ENCODE results near the gene ODF4. TPM values are rescaled to one million over a fixed set of nuclear protein-coding genes. Genes with fewer than 3 reads are reported as not detected.

The ODF4 gene
- total and polyA plus RNA-seq, 2 of the 4 experiments (the other 2 are of a cell fraction) = not detected

GRCh38 chr17:8392674-8393469 lies 53.2 kb downstream of the ODF4 start:
- Histone ChIP-seq H3K14ac (replicated peaks; ENCODE audit: low read depth, low read length) (no peak overlapping the region), H3K56ac (ENCODE audit: extremely low read depth, insufficient read depth, low read length) (no peak overlapping the region), H4K20me1 (ENCODE audit: insufficient read depth, low read length) (no peaks in the 10 kb centered on the region), H3K9me1 (ENCODE audit: insufficient read depth, low read length) (no peaks in the 10 kb centered on the region), H2BK120ac (ENCODE audit: low read depth, low read length) (no peak overlapping the region), H2BK15ac (ENCODE audit: low read depth, low read length) (no peak overlapping the region), H4K8ac (ENCODE audit: low read depth in 2 of 2, low read length in 2 of 2) (no peak overlapping the region), H3K4ac (ENCODE audit: low read depth, low read length) (no peak overlapping the region), H3K18ac (ENCODE audit: low read depth, low read length) (no peak overlapping the region), H3K27ac (ENCODE audit: insufficient read depth, low read length) (no peak overlapping the region), H4K91ac (ENCODE audit: insufficient read depth, low read depth, low read length) (no peak overlapping the region), H3K27me3 (ENCODE audit: control insufficient read depth, insufficient read depth, low read length) (peaks cover 20% of the 10 kb centered on the region), H3K4me2 (ENCODE audit: low read depth, low read length) (no peak overlapping the region), H3K4me1 (ENCODE audit: control insufficient read depth, insufficient read depth, low read length) (peaks cover 4% of the 10 kb centered on the region; the same call in 1 of the 2 replicates), H3K79me1 (ENCODE audit: low read depth in 1 of 2, low read length in 2 of 2) (no peaks in the 10 kb centered on the region; a peak in 1 of 4 replicates), H2AK9ac (replicated peaks; ENCODE audit: low read depth, low read length, poor library complexity) (no peak overlapping the region), H3K23ac (ENCODE audit: low read depth, low read length) (no peak overlapping the region), H4K5ac (ENCODE audit: low read depth, low read length) (no peak overlapping the region), H3K9ac (ENCODE audit: low read depth, low read length) (no peak overlapping the region), H3K36me3 (ENCODE audit: control insufficient read depth, insufficient read depth, low read length) (no peaks in the 10 kb centered on the region), H2BK20ac (ENCODE audit: low read depth, low read length) (no peak overlapping the region), H2AFZ (replicated peaks; ENCODE audit: low read length, poor library complexity) (no peak overlapping the region), H2AK5ac (ENCODE audit: low read depth, low read length) (no peak overlapping the region; the same call in 1 of the 2 replicates), H3K9me3 (ENCODE audit: control insufficient read depth, insufficient read depth, low read length) (no peaks in the 10 kb centered on the region), H2BK5ac (ENCODE audit: low read depth, low read length, poor library complexity, severe bottlenecking) (no peak overlapping the region), H3K4me3 (ENCODE audit: insufficient read depth, low read depth, low read length) (no peak overlapping the region)
- dilution Hi-C loops (cut with HindIII; ENCODE audit: low sequenced_read_pairs, unreplicated experiment) (no loop called here), intact Hi-C loops (cut with micrococcal nuclease) (no loop called here), in situ Hi-C loops (cut with MboI; ENCODE audit: low sequenced_read_pairs) (no loop called here)
- POLR2A ChIA-PET (ENCODE audit: unreplicated experiment) = interaction anchor here (0.6 kb wide), 1 partner anchor 43 kb away, joined by 6 read pairs; the partner anchor contains the start of gene NDEL1
- ATAC-seq (ENCODE audit: low read depth) (no peak), DNase-seq (no peak)
- CTCF ChIA-PET = no interaction called here
- WGBS, 2 experiments (ENCODE audit: extremely low coverage in 2 of 2, insufficient read length in 1 of 2) = 80% methylated on average over 17 of the region's 46 CpGs; no CpG with 5 or more reads in 1 of the 2 experiments
- TF ChIP-seq SMC3 (IDR thresholded peaks at IDR 0.05; ENCODE audit: low read depth, low read length) (no peak), FOS (IDR thresholded peaks at IDR 0.05; ENCODE audit: low read depth, low read length) (no peak), ELK1 (IDR thresholded peaks at IDR 0.05; ENCODE audit: borderline replicate concordance, low read depth, low read length) (no peak), CEBPB (IDR thresholded peaks at IDR 0.05; ENCODE audit: low read depth, low read length) (no peak), RCOR1 (IDR thresholded peaks at IDR 0.05; ENCODE audit: insufficient replicate concordance, low read length) (no peak), USF2 (IDR thresholded peaks at IDR 0.05; ENCODE audit: low read depth, low read length) (no peak), RFX5 (IDR thresholded peaks at IDR 0.05; ENCODE audit: low read depth, low read length) (no peak), MAFK (IDR thresholded peaks at IDR 0.05; ENCODE audit: low read depth, low read length) (no peak)
- no TSS peak for BruUV-seq (replicated peaks)
